ENCODE measurements around the gene SLC22A7.

The SLC22A7 gene

DNA sequence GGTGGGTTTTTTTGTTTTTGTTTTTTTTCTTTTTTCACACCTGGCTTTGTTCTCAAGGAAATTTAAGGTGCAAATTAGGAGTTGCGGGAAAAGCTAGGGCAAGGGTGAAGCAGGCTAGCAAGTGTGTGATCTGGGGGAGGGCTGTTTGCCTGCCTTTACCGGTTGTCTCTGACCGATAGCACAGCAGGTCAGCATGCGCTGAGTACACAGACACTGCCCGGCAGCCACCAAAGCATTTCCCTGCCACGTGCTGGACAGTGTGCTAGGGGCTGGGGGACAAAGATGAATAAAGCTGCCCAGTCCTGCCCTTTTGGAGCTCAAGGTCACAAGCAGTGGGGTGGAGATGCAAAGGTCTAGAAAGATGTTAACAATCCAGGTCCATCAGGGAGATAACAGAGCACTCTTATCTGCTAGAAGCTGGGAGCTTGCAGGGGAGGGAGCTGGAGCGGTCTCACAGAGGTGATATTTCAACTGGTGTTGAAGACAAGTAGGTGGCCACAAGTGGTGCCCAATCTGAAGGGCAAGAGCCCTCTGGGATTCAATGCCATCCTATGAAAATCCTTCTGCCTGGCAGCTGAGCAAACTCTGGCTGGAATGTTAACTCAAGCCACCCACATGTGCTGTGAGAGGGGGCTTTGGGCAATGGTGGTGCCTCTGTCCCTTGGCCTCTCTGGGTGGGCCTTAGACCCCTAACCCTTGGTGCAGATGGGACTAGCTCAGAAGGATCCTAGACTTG is 30.3 kb upstream of the SLC22A7 start:
- DNase-seq, result no peak

GRCh38 chr6:43268355-43268700 is 29.7 kb upstream of the SLC22A7 start:
- DNase-seq, result no peak

GRCh38 chr6:43268782-43269272 is 29.2 kb upstream of the SLC22A7 start:
- DNase-seq, result no peak

GRCh38 chr6:43269273-43270007 is 28.6 kb upstream of the SLC22A7 start:
- no peak for DNase-seq

- no peak for DNase-seq
Measured at GRCh38 chr6:43271103-43271815, 26.8 kb upstream of the SLC22A7 start.

DNA sequence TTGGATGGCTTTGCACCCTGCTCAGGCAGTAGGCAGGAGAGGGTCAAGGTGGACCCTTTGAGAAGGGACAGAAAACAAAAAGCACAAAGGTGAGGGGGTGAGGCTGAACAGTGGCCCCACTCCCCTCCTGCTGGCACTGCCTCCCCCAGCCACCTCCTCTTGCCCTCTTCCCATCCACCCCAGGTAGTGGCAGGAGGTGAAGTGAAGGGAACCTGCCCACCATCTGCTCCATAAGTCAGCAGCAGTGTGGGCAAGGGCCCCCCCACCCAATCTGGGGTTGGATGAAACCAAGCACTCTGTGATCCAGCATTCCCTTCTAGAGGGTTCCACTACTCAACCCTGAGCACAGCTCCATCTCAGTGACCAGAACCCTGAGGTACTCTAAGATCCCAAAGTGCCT is 26.1 kb upstream of the SLC22A7 start:
- DNase-seq, result no peak

- DNase-seq, result no peak
Measured at GRCh38 chr6:43273707-43274106, 24.4 kb upstream of the SLC22A7 start.

DNA sequence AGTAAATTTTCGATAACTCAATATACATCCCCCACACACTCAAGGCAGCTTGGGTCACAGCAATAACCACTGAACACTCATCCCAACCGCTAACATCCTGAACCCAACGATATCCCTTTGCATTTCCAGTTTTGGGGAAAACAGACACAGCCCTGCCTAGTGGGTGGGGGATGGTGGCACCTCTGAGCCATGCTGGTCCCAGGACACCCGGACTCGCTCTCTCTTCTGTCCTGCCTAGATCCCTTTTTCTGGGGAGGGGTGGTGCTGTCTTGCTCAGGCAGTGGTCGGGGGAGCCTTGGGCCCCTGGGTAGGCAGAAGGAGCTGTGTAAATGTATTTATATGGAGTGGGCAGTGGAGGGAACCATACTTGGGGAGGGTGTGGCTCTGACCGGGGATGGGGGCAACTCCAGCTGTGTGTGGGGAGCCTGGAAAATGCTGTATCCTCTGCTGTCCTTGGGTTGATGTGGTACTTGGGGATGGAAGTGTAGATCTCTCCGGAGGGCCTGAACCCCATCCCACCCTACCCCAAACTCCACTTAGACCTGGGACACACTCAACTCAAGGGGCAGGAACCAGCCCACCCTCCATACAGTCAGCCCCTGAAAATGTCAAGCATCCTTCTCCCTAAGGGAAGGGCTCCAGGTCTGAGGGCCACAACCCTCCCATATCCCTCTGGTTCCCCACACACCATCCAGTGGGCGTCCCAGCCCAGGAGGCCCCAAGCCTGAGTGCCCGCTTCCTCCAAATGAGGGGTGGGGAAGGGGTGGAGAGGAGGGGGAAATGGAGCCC is 23.7 kb upstream of the SLC22A7 start:
- no peak for DNase-seq

DNA sequence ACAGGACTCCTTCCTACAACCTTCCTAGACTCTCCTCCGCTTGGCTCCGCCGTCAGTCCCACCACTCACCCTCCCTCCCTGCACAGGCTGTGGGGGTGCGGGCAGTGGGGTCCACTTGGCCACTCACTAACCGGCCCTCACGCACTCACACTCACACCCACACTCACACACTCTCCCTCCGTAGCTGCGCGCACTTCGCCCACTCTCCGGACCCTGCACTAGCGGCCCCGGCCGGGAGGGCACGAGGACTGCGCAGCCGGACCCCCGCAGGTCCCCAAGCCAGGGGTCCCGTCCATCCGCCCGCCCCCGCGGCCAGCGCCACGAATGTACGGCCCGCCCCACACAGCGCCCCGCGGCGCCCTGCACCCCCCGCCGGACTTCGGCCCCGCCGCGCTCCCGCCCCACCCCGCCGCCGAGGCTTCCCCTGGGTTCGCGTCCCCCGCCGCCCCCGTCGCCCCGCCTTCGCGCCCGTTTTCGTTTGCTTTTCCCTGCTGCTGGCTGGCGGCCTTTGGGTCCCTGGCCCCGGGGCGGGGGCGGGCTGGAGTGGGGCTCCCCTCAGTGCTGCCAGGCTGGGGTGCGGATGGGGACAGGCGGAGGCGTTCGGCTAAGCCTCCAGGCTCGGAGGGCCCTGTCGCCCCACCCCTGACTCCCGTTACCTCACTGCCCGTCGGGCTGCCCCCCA is 23.0 kb upstream of the SLC22A7 start:
- no peak for DNase-seq

- no peak for DNase-seq
Measured at GRCh38 chr6:43275801-43276576, 22.1 kb upstream of the SLC22A7 start.

DNA sequence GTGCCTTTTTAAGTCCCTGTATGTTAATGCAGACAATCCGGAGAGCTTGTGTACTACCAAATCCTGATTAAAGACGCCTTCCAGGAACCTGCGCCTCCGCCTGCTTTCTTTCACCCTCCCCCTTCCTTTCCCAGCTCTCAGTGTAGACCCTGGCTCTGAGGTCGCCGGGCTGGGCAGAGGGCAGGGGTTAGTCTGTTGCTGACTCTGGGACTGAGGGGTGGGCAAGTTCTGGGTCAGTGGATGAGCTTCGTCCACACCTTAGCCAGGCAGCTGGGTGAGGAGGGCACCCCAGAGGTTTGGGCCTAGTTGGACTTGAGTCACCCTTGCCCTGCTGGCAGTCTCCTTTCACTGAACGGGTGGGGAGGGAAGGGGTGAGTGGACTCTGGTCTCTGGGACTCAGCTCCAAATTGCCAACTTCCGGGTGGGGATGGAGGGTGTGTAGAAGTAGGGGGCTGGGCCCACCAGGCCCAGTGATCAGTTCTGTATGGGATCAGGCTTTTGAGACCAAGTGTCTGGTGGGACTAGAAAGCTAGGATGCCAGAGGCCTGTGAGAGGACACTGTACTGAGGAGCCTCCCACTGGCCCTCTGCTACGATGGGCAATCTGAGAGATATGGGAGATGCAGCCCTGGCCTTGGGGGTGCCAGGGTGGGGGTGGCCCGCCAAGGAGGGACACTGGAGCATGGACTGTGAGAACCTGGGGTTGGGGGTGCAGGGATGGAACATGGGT is 21.3 kb upstream of the SLC22A7 start:
- no peak for DNase-seq

DNA sequence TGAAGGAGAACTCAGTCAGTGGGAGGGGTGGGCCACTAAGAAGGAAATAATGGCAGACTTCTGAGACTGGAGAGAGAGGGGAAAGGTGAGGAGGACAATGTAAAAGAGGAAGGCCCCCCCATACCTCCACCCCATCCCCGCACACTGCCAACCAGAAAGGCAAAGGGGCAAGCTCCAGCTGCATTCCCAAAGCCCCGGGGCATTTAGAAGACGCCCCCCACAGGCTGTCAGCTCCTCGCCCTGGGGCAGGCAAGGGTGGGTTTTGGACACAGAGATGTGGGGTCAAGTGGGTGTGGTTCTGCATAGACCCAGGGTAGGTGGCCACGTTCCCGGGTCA is 20.8 kb upstream of the SLC22A7 start:
- no peak for DNase-seq

DNA sequence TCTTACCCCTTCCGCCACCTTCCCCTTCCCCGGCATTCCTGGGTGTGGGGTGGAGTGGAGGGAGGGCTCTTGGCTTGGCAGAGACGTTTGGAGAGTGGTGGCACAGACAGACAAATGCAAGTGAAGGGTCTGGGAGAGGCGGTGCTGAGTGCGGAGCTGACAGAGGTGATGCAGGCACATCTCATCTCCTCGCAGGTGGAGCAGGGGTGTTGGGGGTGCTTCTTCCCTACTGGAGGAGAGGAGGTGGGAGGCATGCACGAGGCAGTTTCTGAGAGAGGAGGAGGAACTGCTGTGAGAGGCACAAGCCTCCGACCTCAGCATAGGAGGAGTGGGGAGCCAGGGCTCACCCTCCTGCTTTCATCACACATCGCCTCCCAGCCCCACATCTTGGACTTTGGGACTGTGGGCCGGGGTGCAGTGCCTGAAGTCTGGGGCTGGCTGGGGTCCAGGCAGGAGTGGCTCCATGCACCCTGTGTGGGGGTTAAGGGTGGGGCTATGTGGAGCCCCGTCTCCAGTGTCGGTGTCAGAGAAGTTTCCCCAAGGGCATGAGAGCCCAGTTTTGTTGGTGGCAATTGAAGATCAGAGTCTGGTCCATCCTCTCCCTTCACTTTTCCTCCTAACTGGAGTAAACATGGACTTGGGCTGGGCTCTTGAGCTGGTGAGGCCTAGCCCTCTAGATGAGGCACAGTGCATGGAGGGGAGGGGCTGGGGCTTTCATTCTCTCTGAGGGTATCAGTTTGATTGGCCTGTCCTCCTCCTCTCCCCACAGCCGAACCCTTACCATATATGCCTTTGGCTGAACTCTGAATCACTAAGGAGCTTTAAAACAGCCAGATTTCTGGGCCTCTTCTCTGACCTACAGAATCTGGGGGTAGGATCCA is 20.2 kb upstream of the SLC22A7 start:
- DNase-seq, result no peak

DNA sequence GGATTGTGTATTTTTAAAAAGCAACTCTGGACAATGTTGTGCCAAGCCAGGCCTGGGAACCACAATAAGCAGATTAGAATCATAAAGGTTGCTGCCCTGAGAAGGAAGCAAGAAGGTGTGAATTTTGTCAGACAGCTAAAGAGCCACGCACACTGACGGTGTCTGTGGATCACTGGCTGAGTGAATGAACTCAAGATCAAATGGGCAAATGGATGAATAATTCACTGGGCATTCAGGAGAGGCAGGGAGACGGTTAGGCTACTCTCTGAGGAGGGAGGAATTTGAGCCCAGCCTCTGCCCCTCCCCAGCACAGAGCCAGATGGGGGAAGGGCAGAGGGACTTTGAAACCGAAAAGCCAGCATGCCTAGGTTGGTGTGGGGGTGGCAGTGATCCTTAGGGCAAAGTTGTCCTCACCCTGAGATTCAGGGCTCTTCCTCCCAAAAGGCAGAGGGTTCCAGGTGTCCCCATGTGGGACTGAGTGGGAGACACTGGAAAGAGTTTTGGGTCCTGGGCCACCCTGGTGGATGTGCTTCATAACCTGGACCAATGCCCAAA is 19.5 kb upstream of the SLC22A7 start:
- peak; percentile 47 for DNase-seq

DNA sequence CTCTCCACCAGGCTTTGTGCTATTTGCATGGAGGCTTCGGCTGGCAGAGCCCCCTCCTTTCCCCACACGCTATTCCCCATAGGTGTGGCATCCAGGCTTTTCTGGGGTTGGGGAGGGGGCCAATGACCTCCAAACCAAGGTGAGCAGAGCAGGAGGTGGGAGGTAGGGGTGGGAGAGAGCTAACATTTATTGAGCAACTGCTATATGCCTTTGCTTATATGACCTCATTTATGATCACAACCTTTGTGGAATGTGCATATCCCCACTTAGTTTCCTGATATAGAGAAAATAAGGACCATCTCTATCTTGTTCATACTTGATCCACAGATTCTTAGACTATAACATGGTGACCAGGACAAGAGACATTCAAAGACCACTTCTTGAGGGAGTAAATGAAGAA is 17.8 kb upstream of the SLC22A7 start:
- DNase-seq, result no peak

DNA sequence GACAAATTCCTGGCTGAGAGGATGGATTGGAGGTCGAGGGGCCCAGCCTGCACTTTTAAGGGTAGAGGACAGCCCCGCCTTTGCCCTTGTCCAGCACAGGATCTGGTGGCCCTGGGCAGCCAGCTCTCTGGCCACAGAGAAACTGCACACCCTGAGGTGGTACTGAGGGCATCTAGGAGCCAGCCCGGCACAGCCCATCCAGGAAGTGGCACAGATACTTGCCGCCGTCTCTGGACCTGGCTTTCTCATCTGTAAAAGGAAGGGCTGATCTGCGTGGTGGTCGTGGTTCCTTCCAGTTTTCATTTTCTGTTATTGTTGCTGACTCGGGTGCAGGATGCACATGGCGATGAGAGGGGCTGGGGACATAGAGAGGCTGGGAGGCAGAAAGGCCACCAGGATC is 16.0 kb upstream of the SLC22A7 start:
- no peak for DNase-seq

DNA sequence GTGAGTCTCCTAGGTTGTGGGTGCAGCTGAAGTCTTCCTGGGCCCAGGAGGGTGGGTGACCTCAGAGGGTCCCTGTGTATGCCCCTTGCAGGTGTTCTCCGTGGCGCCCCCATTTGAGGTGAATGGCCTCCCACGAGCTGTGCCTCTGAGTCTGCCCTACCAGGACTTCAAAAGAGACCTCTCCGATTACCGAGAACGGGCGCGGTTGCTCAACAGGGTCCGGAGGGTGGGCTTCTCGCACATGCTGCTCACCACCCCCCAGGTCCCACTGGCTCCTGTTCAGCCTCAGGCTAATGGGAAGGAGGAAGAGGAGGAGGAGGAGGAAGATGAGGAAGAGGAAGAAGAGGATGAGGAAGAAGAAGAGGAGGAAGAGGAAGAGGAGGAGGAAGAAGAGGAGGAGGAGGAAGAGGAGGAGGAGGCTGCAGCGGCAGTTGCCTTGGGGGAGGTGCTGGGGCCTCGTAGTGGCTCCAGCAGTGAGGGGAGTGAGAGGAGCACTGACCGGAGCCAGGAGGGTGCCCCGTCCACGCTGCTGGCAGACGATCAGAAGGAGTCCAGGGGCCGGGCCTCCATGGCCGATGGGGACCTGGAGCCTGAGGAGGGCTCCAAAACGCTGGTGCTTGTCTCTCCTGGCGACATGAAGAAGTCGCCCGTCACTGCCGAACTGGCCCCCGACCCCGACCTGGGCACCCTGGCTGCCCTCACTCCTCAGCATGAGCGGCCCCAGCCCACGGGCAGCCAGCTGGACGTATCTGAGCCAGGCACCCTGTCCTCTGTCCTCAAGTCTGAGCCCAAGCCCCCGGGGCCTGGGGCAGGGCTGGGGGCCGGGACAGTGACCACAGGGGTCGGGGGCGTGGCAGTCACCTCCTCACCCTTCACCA is 15.2 kb upstream of the SLC22A7 start:
- no peak for DNase-seq

DNA sequence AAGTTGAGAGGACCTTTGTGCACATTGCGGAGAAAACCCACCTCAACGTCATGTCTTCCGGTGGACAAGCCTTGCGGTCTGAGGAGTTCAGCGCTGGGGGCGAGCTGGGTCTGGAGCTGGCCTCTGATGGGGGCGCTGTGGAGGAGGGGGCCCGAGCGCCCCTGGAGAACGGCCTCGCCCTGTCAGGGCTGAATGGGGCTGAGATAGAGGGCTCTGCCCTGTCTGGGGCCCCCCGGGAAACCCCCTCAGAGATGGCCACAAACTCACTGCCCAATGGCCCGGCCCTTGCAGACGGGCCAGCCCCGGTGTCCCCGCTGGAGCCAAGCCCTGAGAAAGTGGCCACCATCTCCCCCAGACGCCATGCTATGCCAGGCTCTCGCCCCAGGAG is 14.6 kb upstream of the SLC22A7 start:
- DNase-seq, result no peak

DNA sequence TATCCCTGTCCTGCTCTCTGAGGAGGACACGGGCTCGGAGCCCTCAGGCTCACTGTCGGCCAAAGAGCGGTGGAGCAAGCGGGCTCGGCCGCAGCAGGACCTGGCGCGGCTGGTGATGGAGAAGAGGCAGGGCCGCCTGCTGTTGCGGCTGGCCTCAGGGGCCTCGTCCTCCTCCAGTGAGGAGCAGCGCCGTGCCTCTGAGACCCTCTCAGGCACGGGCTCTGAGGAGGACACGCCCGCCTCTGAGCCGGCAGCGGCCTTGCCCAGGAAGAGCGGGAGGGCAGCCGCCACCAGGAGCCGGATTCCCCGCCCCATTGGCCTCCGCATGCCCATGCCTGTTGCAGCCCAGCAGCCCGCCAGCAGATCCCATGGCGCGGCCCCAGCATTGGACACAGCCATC is 14.2 kb upstream of the SLC22A7 start:
- no peak for DNase-seq

Measured in kidney glomerular epithelial cell (primary cell).